ENCODE results near the gene NKD1.

DNA sequence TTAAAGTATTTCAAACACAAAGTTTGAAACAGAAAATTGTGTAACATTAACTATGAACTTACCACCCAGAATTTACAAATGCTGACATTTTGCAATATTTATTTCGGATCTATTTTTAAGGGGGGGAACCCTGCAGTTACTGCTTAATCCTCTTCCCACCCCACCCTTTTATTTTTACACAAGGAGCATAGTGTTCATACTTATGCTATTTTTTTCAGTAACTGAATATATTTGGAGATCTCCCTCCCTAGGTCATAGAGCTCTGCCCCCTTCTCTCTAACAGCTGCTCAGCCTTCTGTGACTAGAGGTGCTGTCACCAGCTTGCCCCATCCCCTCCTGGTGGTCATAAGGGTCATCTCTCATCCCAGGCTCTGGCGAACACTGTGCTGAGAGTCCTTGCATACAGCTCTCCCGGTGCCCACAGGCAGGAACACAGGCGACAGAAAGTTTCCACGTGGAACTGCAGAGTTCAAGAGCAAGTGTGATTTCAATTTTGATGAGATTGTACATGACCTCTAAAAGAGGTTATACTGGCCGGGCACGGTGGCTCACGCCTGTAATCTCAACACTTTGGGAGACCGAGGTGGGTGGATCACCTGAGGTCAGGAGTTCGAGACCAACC is 88.7 kb downstream of the NKD1 start:
- TF ChIP-seq POLR2AphosphoS5 (IDR thresholded peaks at IDR 0.05) (no peak), POLR2A (IDR thresholded peaks at IDR 0.05) (no peak)
- TF ChIP-seq, protein P1, sequence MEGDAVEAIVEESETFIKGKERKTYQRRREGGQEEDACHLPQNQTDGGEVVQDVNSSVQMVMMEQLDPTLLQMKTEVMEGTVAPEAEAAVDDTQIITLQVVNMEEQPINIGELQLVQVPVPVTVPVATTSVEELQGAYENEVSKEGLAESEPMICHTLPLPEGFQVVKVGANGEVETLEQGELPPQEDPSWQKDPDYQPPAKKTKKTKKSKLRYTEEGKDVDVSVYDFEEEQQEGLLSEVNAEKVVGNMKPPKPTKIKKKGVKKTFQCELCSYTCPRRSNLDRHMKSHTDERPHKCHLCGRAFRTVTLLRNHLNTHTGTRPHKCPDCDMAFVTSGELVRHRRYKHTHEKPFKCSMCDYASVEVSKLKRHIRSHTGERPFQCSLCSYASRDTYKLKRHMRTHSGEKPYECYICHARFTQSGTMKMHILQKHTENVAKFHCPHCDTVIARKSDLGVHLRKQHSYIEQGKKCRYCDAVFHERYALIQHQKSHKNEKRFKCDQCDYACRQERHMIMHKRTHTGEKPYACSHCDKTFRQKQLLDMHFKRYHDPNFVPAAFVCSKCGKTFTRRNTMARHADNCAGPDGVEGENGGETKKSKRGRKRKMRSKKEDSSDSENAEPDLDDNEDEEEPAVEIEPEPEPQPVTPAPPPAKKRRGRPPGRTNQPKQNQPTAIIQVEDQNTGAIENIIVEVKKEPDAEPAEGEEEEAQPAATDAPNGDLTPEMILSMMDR (IDR thresholded peaks at IDR 0.05) = no peak

All from breast epithelium (tissue), 3 donors.